Activated CD4-positive, alpha-beta T cell treated with anti-CD3 and anti-CD28 coated beads, Interleukin-2, amount 50 U/mL, for 1 hour (primary cell): ENCODE measurements around the gene GNG3.
"Not testable (repeated sequence)": the region's sequence is repeated elsewhere in the genome, so short reads cannot be mapped to it uniquely, and the experiment has no call there.

Source experiments
- DNase-seq: peaks from one replicate; pipeline ENCODE4 v3.0.0-alpha.2; 2020

The GNG3 gene

GRCh38 chr11:62724171-62724570, 16.7 kb downstream of the GNG3 start:
- DNase-seq, result no peak

DNA sequence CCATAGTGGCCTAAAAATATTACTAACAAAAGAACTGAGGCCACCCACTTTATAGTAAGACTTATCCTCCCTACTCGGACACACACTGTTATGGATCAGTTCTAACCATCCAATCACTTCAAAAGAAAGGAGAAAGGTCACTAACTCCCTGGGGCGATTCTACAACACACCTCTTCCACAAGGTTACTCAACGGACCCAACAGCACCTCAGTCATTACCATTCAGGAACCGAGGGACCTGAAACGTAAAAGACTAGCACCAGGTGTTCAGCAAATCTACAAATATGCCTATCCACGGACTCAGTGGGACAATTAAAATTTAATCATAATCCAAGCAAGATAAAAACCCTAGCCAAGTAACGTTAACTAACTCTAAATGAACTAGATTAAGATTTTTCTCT, 18.2 kb downstream of the GNG3 start:
- DNase-seq, result no peak

- DNase-seq, result no peak
Observed at GRCh38 chr11:62726156-62726914, 18.9 kb downstream of the GNG3 start.

- DNase-seq, result no peak
Observed at GRCh38 chr11:62726915-62727164, 19.4 kb downstream of the GNG3 start.

DNA sequence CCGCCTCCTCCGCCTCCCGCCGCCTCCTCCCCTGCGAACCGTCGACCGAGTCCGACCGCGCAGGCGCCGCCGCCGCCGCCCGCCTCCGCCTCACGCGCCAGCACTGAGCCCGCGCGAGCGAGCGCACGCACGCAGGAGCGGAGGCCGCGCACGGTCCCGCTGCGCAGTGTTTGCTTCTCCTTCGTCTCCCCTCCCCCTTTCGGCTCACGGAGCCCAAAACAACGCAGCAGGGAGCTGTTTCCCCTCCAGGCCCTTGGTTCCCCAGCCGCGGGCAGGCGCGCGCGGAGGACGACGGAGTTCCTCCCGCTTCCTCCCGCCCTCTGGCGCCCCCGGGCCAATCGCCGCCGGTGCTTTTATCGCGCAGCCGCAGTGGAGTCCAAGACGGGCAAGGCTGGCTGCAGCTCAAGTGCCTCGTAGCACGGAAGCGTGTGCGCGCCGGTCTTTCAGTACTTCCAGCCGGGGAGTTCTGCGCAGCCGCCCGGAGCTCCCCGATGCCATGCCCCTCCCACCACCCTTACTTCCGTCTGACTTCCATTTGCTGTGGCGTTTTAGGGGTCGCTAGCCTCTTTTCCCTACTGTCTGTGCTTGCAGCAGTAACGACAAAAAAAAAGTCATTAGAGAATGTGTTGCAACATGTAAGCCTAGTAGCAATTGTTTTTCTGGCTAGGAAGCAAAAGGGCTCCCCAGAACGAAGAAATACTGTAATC, 19.8 kb downstream of the GNG3 start, which contains the start of gene HNRNPUL2:
TSS of gene HNRNPUL2 (minus strand) at position 293 of the 707 bp plus-strand sequence. CDS start 301 bp downstream, outside the sequence.
- peak; percentile 97 for DNase-seq

DNA sequence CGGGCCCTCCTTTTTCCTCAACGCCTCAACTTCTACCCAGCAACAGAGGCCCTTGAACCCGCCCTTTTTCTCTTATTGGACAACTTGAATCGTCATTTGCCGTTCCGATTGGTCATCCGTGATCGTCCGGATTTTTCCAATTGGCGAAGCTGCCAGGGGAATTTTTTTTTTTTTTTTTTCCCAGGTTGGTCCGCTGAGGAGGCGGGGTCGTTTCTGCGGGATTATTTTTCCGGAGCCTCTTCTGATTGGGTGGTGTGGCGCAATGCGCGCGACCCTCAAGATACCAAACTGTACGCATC, 20.3 kb downstream of the GNG3 start:
- DNase-seq, result peak; percentile 71

DNA sequence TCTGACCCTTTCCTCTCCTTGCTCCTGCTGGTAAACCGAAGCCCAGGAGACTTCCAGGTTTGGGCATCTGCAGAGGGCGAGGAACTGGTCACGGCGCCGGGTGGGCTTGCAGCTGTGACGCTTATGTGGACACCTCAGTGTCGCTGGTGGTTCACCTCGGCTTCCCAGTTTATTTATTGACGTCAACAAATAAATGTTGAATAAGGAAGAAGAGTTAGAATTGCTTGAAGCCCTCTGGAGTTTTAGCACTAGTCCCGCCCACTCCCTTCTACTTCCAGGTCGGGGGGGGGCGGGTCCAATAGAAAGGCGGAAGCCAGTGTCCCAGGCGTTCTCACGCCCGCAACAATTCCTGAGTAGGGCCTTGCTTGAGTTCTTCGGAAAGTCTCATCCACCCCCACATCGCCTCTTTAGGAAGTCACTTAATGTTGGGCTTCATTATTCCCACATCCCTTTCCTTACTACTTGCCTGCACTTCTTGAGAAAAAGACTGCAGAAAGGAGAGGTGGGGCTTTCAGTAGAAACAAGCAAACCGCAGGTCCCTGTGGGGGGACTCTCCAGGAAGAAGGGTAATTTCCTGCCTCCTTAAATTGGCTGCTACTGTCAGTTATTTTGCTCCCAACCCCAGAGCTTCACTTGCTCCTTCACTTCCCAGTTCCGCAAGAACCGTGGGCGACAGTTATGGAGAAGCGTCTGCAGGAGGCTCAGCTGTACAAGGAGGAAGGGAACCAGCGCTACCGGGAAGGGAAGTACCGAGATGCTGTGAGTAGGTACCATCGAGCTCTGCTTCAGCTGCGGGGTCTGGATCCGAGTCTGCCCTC, 20.9 kb downstream of the GNG3 start, which contains the start of gene TTC9C:
TSS of gene TTC9C (plus strand) at position 316 of the 818 bp plus-strand sequence. CDS start at position 679, 363 bp downstream.
- DNase-seq, result peak; percentile 78

- DNase-seq, result not testable (repeated sequence)
Observed at GRCh38 chr11:62730076-62730475, 22.6 kb downstream of the GNG3 start.

GRCh38 chr11:62732830-62733229, 25.4 kb downstream of the GNG3 start:
- no peak for DNase-seq

- DNase-seq, result no peak
Observed at GRCh38 chr11:62737196-62737595, 29.7 kb downstream of the GNG3 start.

- DNase-seq, result no peak
Observed at GRCh38 chr11:62747475-62748160, 40.1 kb downstream of the GNG3 start.

DNA sequence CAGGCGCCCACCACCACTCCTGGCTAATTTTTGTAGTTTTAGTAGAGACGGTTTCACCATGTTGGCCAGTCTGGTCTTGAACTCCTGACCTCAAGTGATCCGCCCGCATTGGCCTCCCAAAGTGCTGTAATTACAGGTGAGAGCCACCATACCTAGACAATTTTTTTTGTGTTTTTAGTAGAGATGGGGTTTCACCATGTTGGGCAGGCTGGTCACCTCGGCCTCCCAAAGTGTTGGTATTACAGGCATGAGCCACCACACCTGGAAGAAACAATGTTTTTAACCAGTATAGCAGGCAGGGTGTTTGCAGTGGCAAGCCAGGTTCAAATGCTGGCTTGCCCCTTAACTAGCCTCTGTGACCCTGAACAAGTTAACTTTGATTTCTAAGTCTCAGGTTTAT, 42.5 kb downstream of the GNG3 start:
- DNase-seq, result not testable (repeated sequence)

- no peak for DNase-seq
Observed at GRCh38 chr11:62752177-62752785, 44.8 kb downstream of the GNG3 start.

- no peak for DNase-seq
Observed at GRCh38 chr11:62752994-62753735, 45.7 kb downstream of the GNG3 start.

DNA sequence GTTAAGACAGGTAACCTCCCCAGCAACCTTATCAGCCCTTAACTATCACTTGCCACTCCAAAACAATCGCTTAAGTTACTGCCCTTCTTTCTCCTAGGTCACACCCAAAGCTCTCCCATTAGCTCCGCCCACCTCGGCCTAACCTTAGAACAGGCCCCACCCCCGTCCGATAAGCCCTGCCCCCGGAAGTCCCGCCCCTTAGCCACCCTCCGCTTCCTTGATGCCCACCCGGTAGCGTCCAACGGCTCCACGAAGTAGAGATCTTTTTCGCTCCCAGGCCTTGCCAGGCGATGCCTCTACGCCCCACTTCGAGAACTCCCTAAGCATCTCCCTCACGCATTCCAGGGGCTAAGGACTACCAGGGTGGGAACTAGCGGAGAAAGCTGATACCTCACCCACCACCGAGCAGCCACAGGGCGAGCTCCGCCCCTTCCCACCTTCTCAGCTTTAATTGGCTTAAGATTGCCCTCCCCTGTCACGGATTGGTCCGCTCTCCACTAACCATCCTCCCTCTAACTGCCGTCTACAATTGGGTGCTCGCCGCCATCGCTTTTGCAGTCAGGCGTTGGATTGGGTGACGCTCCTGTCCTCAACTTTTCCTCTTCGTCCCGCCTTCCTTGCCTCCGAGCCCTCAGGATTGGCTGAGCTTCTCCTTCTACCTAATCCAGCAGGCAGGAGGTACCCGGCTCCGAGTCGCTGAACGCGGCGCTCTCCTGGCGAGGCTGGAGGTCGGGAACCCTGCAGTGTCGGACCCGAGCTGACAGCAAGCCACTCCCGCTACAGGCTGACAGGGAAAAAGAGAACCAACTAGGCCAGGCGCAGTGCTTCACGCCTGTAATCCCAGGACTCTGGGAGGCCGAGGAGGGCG, 46.5 kb downstream of the GNG3 start, which contains the start of gene ZBTB3:
TSS of gene ZBTB3 (minus strand) at position 425 of the 868 bp plus-strand sequence. CDS start 496 bp downstream, outside the sequence.
- peak; percentile 96 for DNase-seq

DNA sequence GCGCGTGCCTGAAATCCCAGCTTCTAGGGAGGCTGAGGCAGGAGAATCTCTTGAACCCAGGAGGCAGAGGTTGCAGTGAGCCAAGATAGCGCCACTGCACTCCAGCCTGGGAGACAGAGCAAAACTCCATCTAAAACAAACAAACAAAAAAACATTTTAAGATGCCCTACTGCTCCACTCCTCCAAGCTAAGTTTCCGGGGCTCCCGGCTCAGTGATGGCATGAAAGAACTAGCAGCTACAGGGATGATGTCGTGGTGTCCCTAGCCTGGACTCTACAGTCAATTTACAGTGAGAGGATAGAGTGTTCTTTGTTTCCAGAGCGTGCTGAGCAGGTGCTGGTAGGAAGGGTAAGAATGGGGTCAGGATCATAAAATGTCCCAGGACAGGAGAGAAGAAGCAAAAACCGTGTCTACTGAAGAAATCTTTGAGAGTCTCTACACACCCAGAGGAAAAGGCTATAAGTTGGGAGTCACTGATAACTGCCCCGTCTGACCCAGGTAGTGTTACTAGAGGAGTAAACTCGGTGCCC, 47.7 kb downstream of the GNG3 start:
- DNase-seq, result no peak

DNA sequence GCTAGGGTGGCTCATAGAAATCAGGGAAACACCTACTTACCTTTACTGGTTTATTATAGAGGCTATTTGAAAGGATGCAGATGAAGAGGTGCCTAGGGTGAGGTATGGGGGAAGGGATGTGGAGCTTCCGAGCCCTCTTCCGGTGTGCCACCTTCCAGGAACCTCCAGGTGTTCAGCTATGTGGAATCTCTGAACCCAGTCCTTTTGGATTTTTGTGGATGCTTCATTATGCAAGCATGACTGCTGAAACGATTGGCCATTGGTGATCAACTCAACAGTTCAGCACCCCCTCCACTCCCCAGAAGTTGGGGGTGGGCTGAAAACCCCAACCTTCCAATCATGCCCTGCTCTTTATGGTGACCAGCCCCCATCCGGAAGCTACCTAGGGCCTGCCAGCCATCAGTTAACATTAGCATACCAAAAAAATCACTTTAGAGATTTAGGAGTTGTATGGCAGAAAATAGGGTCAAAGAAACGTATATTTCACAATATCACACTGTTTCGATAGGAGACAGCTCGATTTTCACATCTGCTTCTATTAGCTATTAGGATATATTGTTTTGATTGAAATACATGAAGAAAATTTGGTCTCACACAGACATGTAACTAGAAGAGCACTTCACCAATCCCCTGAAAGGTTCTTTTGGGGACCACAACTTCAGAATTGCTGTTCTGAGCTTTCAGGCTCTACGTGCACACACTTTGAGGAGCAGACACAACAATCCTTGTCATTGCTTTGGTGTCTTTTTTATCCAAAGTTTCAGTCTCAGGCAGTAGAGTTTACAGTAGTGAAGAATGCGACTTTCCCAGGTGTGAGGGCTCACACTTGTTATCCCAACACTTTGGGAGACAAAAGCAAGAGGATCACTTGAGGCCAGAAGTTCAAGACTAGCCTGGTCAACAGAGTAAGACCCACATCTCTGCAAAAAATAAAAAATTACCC, 50.6 kb downstream of the GNG3 start:
- DNase-seq, result no peak
